Keratinocyte (primary cell): ENCODE measurements around the gene SUN5. TPM values are rescaled to one million over a fixed set of nuclear protein-coding genes. Genes with fewer than 3 reads are reported as not detected.

Experiments
- DNase-seq: peaks from one replicate; pipeline ENCODE4 v3.0.0-alpha.2; 2011; ENCODE audit warnings: low read depth, missing footprints, low spot score
- FAIRE-seq: peaks from 2 replicates; lab custom pipeline; 2011; peaks lifted over from hg19 to GRCh38; lab: Jason Lieb, UNC
- H2AFZ ChIP-seq: 2 replicates; pipeline ENCODE4 v1.6.0; 2012; ENCODE audit warnings: low read length, control low read depth, inconsistent platforms; ENCODE audit not compliant: control insufficient read depth
- H3K27ac ChIP-seq: 2 replicates; pipeline ENCODE4 v1.5.1; 2011; ENCODE audit warnings: low read length; ENCODE audit not compliant: control insufficient read depth, insufficient read depth
- H3K27me3 ChIP-seq: 3 replicates; pipeline ENCODE4 v1.6.0; 2011; ENCODE audit warnings: low read length; ENCODE audit not compliant: control insufficient read depth, insufficient read depth; ENCODE audit errors: extremely low read depth
- H3K36me3 ChIP-seq, 2 experiments: 2 replicates in 1 of 2; 3 replicates in 1 of 2; pipeline ENCODE4 v1.5.1; 2011; ENCODE audit warnings: low read length in 2 of 2, mild to moderate bottlenecking in 1 of 2; ENCODE audit not compliant: control insufficient read depth in 2 of 2, insufficient read depth in 2 of 2; ENCODE audit errors: extremely low read depth in 1 of 2
- H3K4me1 ChIP-seq: 3 replicates; pipeline ENCODE4 v1.5.1; 2011; ENCODE audit warnings: low read length; ENCODE audit not compliant: control insufficient read depth, insufficient read depth; ENCODE audit errors: extremely low read depth
- H3K4me2 ChIP-seq: 3 replicates; pipeline ENCODE4 v1.6.0; 2011; ENCODE audit warnings: low read depth, low read length; ENCODE audit not compliant: control insufficient read depth, insufficient read depth; ENCODE audit errors: extremely low read depth
- H3K4me3 ChIP-seq, 3 experiments: fragments of 200-600 bp in 1 of 3; sonication (generic) in 1 of 3; 2 replicates in 2 of 3; 3 replicates in 1 of 3; pipeline ENCODE4 v1.5.1; 2011 to 2016; ENCODE audit warnings: low read length in 3 of 3, mild to moderate bottlenecking in 3 of 3, control low read depth in 2 of 3, inconsistent platforms in 1 of 3, low read depth in 1 of 3, mixed read lengths in 1 of 3, mixed run types in 1 of 3, moderate library complexity in 1 of 3; ENCODE audit not compliant: control insufficient read depth in 2 of 3, insufficient read depth in 2 of 3; ENCODE audit errors: extremely low read depth in 1 of 3
- H3K79me2 ChIP-seq: 2 replicates; pipeline ENCODE4 v1.6.0; 2012; ENCODE audit warnings: low read length; ENCODE audit not compliant: control insufficient read depth, insufficient read depth
- H3K9ac ChIP-seq: 3 replicates; pipeline ENCODE4 v1.6.0; 2011; ENCODE audit warnings: low read length; ENCODE audit not compliant: control insufficient read depth, insufficient read depth; ENCODE audit errors: extremely low read depth
- H3K9me1 ChIP-seq: 3 replicates; pipeline ENCODE4 v1.6.0; 2011; ENCODE audit warnings: low read length; ENCODE audit not compliant: control insufficient read depth, insufficient read depth; ENCODE audit errors: extremely low read depth
- H3K9me3 ChIP-seq: 2 replicates; pipeline ENCODE4 v1.5.1; 2012; ENCODE audit warnings: low read depth, low read length; ENCODE audit not compliant: control insufficient read depth
- H4K20me1 ChIP-seq: 3 replicates; pipeline ENCODE4 v1.6.0; 2011; ENCODE audit warnings: low read length; ENCODE audit not compliant: control insufficient read depth, insufficient read depth; ENCODE audit errors: extremely low read depth
- EZH2 ChIP-seq: IDR thresholded peaks from one replicate; pipeline ENCODE4 v1.6.1; 2012; ENCODE audit warnings: inconsistent platforms, mild to moderate bottlenecking, low read length, moderate library complexity
- dilution Hi-C: fragments of 300-500 bp; cut with MboI; formaldehyde crosslinking; loops from one replicate; pipeline ENCODE4 v1.7.0; 2020; ENCODE audit warnings: low sequenced_read_pairs; ENCODE audit not compliant: extremely low pct_ligation_motif_present
- polyA minus RNA-seq, 3 experiments: library from RNA; depleted of rRNA, polyadenylated mRNA; stranded (reverse); fragments of >200 nt; gene quantifications; 1 replicate in 1 of 3; 2 replicates in 1 of 3; 3 replicates in 1 of 3; pipeline ENCODE4 v1.2.3, GENCODE V29; 2011
- polyA plus RNA-seq, 5 experiments: library from polyadenylated mRNA; depleted of rRNA in 3 of 5; stranded (reverse) in 3 of 5; stranded (forward) in 1 of 5; unstranded in 1 of 5; fragments of >200 nt; gene quantifications; 1 replicate in 1 of 5; 2 replicates in 3 of 5; 3 replicates in 1 of 5; pipeline versions ENCODE4 v1.2.1 to v1.2.3, GENCODE V29; 2011 to 2012; ENCODE audit warnings: missing spikeins in 2 of 5, low read depth in 1 of 5, low replicate concordance in 1 of 5
- TF ChIP-seq, protein P1 (sequence below), 3 experiments: IDR thresholded peaks in 1 of 3; conservative IDR thresholded peaks in 1 of 3; optimal IDR thresholded peaks in 1 of 3; 2 replicates in 2 of 3; 3 replicates in 1 of 3; pipeline versions ENCODE3 to v1.5.1; 2011; ENCODE audit warnings: low read length in 3 of 3, mild to moderate bottlenecking in 3 of 3, moderate library complexity in 2 of 3, control low read depth in 1 of 3, inconsistent platforms in 1 of 3; ENCODE audit not compliant: insufficient read depth in 2 of 3; ENCODE audit errors: extremely low read depth in 1 of 3

The SUN5 gene
- polyA plus RNA-seq: not detected in 3 replicates
- not detected for polyA plus RNA-seq (2011; ENCODE audit: low read depth)
- not detected in 2 replicates for polyA plus RNA-seq (2011; cell fraction: cytosol; rRNA removed)
- not detected in 2 replicates for polyA plus RNA-seq (2011; cell fraction: nucleus; rRNA removed)
- not detected in 2 replicates for polyA plus RNA-seq (2012; ENCODE audit: low replicate concordance)
- polyA minus RNA-seq: not detected in 3 replicates
- polyA minus RNA-seq (2011; cell fraction: cytosol; rRNA and poly(A)+ RNA removed): not detected
- not detected in 2 replicates for polyA minus RNA-seq (2011; cell fraction: nucleus; rRNA and poly(A)+ RNA removed)

GRCh38 chr20:33004141-33004751, at the start of gene SUN5:
Gene SUN5, minus strand, starts transcription at chr20:33004433. Its CDS starts 93 bp downstream, at chr20:33004340.
- no peaks in the 10 kb centered on the region for H3K79me2 ChIP-seq
- FAIRE-seq: no peak
- H3K4me3 ChIP-seq: no peak within 1 kb of the TSS
- no peaks in the 10 kb centered on the region for H3K9me1 ChIP-seq
- no peak within 1 kb of the TSS for H3K4me2 ChIP-seq
- DNase-seq: no peak
- H3K9ac ChIP-seq: no peak within 1 kb of the TSS
- H3K4me1 ChIP-seq: no peaks in the 10 kb centered on the region
- H4K20me1 ChIP-seq: no peaks in the 10 kb centered on the region
- dilution Hi-C loops: no loop called here
- H3K36me3 ChIP-seq: no peaks in the 10 kb centered on the region
- H2AFZ ChIP-seq: no peak within 1 kb of the TSS
- no peaks in the 10 kb centered on the region for H3K9me3 ChIP-seq
- no peak within 1 kb of the TSS for H3K27ac ChIP-seq
- TF ChIP-seq EZH2: no peak
- TF ChIP-seq, protein P1, sequence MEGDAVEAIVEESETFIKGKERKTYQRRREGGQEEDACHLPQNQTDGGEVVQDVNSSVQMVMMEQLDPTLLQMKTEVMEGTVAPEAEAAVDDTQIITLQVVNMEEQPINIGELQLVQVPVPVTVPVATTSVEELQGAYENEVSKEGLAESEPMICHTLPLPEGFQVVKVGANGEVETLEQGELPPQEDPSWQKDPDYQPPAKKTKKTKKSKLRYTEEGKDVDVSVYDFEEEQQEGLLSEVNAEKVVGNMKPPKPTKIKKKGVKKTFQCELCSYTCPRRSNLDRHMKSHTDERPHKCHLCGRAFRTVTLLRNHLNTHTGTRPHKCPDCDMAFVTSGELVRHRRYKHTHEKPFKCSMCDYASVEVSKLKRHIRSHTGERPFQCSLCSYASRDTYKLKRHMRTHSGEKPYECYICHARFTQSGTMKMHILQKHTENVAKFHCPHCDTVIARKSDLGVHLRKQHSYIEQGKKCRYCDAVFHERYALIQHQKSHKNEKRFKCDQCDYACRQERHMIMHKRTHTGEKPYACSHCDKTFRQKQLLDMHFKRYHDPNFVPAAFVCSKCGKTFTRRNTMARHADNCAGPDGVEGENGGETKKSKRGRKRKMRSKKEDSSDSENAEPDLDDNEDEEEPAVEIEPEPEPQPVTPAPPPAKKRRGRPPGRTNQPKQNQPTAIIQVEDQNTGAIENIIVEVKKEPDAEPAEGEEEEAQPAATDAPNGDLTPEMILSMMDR (optimal IDR thresholded peaks at IDR 0.05 in 1 of 3, IDR thresholded peaks at IDR 0.05 in 1 of 3, conservative IDR thresholded peaks at IDR 0.05 in 1 of 3; ENCODE audit: extremely low read depth in 1 of 3, insufficient read depth in 2 of 3, low read length in 3 of 3): no peak
- H3K27me3 ChIP-seq: no peaks in the 10 kb centered on the region

GRCh38 chr20:33053291-33054106, 49.3 kb upstream of the SUN5 start, which contains the start of gene BPIFB3:
Gene BPIFB3, plus strand, starts transcription at chr20:33053903. Its CDS starts 1,533 bp downstream, at chr20:33055436.
- H4K20me1 ChIP-seq: no peaks in the 10 kb centered on the region
- H3K27ac ChIP-seq: no peak within 1 kb of the TSS
- no peak for TF ChIP-seq EZH2
- TF ChIP-seq, protein P1 (optimal IDR thresholded peaks at IDR 0.05 in 1 of 3, IDR thresholded peaks at IDR 0.05 in 1 of 3, conservative IDR thresholded peaks at IDR 0.05 in 1 of 3; ENCODE audit: extremely low read depth in 1 of 3, insufficient read depth in 2 of 3, low read length in 3 of 3): no peak
- no peak within 1 kb of the TSS for H3K4me2 ChIP-seq
- no peak for DNase-seq
- H3K27me3 ChIP-seq: no peaks in the 10 kb centered on the region
- no peaks in the 10 kb centered on the region for H3K36me3 ChIP-seq
- H3K9me3 ChIP-seq: no peaks in the 10 kb centered on the region
- no peak within 1 kb of the TSS for H2AFZ ChIP-seq
- no peaks in the 10 kb centered on the region for H3K9me1 ChIP-seq
- H3K79me2 ChIP-seq: no peaks in the 10 kb centered on the region
- FAIRE-seq: no peak
- dilution Hi-C loops: no loop called here
- no peaks in the 10 kb centered on the region for H3K4me1 ChIP-seq
- no peak within 1 kb of the TSS for H3K4me3 ChIP-seq
- H3K9ac ChIP-seq: no peak within 1 kb of the TSS
